ENCODE results near the gene ZNF266. TPM values are rescaled to one million over a fixed set of nuclear protein-coding genes. Genes with fewer than 3 reads are reported as not detected.

ZNF266 gene
- total and polyA plus RNA-seq, 9 donors, result 10.6 to 30.7 (median 19.9) TPM

GRCh38 chr19:9431475-9431874 is 3.9 kb downstream of the ZNF266 start:
- H3K9me3 ChIP-seq (replicated peaks; ENCODE audit: control insufficient read depth, low read depth, low read length), result no peaks in the 10 kb centered on the region
- H3K4me3 ChIP-seq (ENCODE audit: low read length), result no peak overlapping the region
- peaks cover 3% of the 10 kb centered on the region for H3K4me1 ChIP-seq (ENCODE audit: control insufficient read depth, insufficient read depth, low read length)
- peaks cover 40% of the 10 kb centered on the region for H3K36me3 ChIP-seq (ENCODE audit: control insufficient read depth, insufficient read depth, low read length)
- WGBS (ENCODE audit: insufficient coverage), result 67% methylated on average over 4 of the region's 7 CpGs
- DNase-seq, result peak; percentile 19
- H3K27ac ChIP-seq (ENCODE audit: low read length), result no peak overlapping the region
- no peaks in the 10 kb centered on the region for H3K27me3 ChIP-seq (ENCODE audit: control insufficient read depth, insufficient read depth, low read length)

DNA sequence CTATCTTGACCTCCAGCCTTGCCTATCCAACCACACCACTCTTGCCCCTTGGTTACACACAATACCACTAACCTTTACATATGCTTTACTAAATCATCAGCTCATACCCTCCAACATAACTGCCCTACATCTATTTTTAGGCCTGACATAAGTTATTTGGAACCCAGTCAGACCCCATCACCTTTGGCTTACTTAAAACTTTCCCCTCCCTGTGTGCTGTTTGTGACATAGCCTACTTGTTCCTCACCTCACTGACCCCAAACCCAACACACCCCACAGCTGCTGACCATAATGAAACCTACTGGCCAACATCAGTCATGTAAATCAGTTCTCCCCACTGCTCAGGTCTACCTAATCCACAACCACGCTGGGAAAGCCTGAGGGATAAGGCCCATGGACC is 4.9 kb downstream of the ZNF266 start:
- Histone ChIP-seq H3K9me3 (replicated peaks; ENCODE audit: control insufficient read depth, low read depth, low read length) (no peaks in the 10 kb centered on the region), H3K4me3 (ENCODE audit: low read length) (no peak overlapping the region), H3K27ac (ENCODE audit: low read length) (no peak overlapping the region), H3K27me3 (ENCODE audit: control insufficient read depth, insufficient read depth, low read length) (no peaks in the 10 kb centered on the region), H3K4me1 (ENCODE audit: control insufficient read depth, insufficient read depth, low read length) (no peaks in the 10 kb centered on the region), H3K36me3 (ENCODE audit: control insufficient read depth, insufficient read depth, low read length) (peaks cover 48% of the 10 kb centered on the region)
- WGBS (ENCODE audit: insufficient coverage), result 88% methylated on average over 1 of the region's 1 CpG
- no peak for DNase-seq

DNA sequence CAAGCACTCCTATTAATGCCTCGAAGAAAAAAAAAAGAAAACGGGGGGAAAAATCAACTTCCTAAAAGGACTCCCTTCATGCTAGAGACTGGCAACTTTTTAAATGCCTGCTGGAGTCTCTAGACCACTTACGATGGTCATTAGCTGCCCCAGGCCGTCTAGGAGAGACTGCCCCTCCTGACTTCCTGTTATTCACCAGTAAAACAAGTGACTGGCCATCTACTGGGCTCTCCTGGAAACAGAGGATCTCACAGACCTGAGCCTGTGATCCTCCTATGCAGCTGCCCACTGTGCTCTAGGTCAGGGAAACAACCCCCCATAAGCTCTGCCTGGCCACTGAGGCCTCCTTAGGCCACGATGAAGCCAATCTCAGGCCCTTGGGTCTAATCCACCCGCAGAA is 7.4 kb downstream of the ZNF266 start:
- H3K36me3 ChIP-seq (ENCODE audit: control insufficient read depth, insufficient read depth, low read length), result peaks cover 60% of the 10 kb centered on the region
- no peaks in the 10 kb centered on the region for H3K4me1 ChIP-seq (ENCODE audit: control insufficient read depth, insufficient read depth, low read length)
- no peaks in the 10 kb centered on the region for H3K27me3 ChIP-seq (ENCODE audit: control insufficient read depth, insufficient read depth, low read length)
- peaks cover 1% of the 10 kb centered on the region for H3K9me3 ChIP-seq (replicated peaks; ENCODE audit: control insufficient read depth, low read depth, low read length)
- WGBS (ENCODE audit: insufficient coverage), result 85% methylated on average over 4 of the region's 6 CpGs
- H3K27ac ChIP-seq (ENCODE audit: low read length), result no peak overlapping the region
- H3K4me3 ChIP-seq (ENCODE audit: low read length), result no peak overlapping the region
- DNase-seq, result no peak

DNA sequence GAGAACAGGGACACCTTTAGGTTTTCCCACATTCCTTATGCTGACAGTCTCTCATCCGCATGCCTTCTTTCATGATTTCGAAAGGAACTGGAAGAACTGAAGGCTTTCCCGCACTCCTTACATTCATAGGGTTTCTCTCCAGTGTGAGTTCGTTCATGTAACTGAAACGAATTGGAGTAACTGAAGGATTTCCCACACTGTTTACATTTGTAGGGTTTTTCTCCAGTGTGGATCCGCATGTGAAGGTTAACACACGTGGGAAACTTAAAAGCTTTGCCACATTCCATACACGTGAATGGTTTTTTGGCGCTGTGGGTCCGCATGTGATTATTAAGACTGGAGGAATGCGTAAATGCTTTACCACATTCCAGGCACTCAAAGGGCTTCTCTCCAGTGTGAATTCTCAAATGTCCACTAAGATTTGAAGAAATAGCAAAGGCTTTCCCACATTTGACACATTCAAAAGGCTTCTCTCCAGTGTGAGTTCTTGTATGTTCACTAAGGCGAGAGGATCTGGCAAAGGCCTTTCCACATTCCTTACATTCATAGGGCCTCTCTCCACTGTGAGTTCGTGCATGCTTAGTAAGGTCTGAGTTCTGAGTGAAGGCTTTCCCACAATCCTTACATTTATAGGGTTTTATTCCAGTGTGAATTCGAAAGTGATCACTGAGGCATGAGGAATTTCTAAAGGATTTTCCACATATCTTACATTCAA is 22.0 kb downstream of the ZNF266 start:
- no peak for DNase-seq
- 93% methylated on average over 3 of the region's 14 CpGs for WGBS (ENCODE audit: insufficient coverage)
- H3K4me3 ChIP-seq (ENCODE audit: low read length), result no peak overlapping the region
- peaks cover 56% of the 10 kb centered on the region for H3K36me3 ChIP-seq (ENCODE audit: control insufficient read depth, insufficient read depth, low read length)
- H3K4me1 ChIP-seq (ENCODE audit: control insufficient read depth, insufficient read depth, low read length), result no peaks in the 10 kb centered on the region
- H3K27ac ChIP-seq (ENCODE audit: low read length), result no peak overlapping the region
- H3K9me3 ChIP-seq (replicated peaks; ENCODE audit: control insufficient read depth, low read depth, low read length), result peaks cover 78% of the 10 kb centered on the region
- no peaks in the 10 kb centered on the region for H3K27me3 ChIP-seq (ENCODE audit: control insufficient read depth, insufficient read depth, low read length)

- DNase-seq, result no peak
- Histone ChIP-seq H3K9me3 (replicated peaks; ENCODE audit: control insufficient read depth, low read depth, low read length) (peaks cover 62% of the 10 kb centered on the region), H3K36me3 (ENCODE audit: control insufficient read depth, insufficient read depth, low read length) (peaks cover 5% of the 10 kb centered on the region), H3K27me3 (ENCODE audit: control insufficient read depth, insufficient read depth, low read length) (no peaks in the 10 kb centered on the region), H3K4me1 (ENCODE audit: control insufficient read depth, insufficient read depth, low read length) (peaks cover 2% of the 10 kb centered on the region), H3K4me3 (ENCODE audit: low read length) (no peak overlapping the region), H3K27ac (ENCODE audit: low read length) (no peak overlapping the region)
- WGBS (ENCODE audit: insufficient coverage), result 94% methylated on average over 4 of the region's 5 CpGs
Measured at GRCh38 chr19:9407827-9408226, 27.5 kb downstream of the ZNF266 start.

- 1% methylated on average over 31 of the region's 39 CpGs for WGBS (ENCODE audit: insufficient coverage)
Measured at GRCh38 chr19:9406798-9407352, 28.5 kb downstream of the ZNF266 start.

DNA sequence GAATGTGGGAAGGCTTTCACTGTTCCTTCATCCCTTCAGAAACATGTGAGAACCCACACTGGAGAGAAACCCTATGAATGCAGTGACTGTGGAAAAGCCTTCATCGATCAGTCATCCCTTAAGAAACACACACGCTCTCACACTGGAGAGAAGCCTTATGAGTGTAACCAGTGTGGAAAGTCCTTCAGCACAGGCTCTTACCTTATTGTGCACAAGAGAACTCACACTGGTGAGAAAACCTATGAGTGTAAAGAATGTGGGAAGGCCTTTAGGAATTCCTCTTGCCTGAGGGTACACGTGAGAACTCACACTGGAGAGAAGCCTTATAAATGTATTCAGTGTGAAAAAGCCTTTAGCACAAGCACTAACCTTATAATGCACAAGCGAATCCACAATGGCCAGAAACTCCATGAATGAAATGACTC is 54.0 kb downstream of the ZNF266 start:
- Histone ChIP-seq H3K36me3 (ENCODE audit: control insufficient read depth, insufficient read depth, low read length) (peaks cover 72% of the 10 kb centered on the region), H3K27me3 (ENCODE audit: control insufficient read depth, insufficient read depth, low read length) (no peaks in the 10 kb centered on the region), H3K9me3 (replicated peaks; ENCODE audit: control insufficient read depth, low read depth, low read length) (peaks cover 81% of the 10 kb centered on the region), H3K4me1 (ENCODE audit: control insufficient read depth, insufficient read depth, low read length) (no peaks in the 10 kb centered on the region), H3K4me3 (ENCODE audit: low read length) (no peak overlapping the region), H3K27ac (ENCODE audit: low read length) (no peak overlapping the region)
- no peak for DNase-seq
- no CpG with 5 or more reads among the region's 4 CpGs for WGBS (ENCODE audit: insufficient coverage)

More at GRCh38 chr19:9406798-9407352, 28.5 kb downstream of the ZNF266 start:
- peak overlapping the region; percentile 49 for H3K27ac ChIP-seq (ENCODE audit: low read length)
- H3K4me1 ChIP-seq (ENCODE audit: control insufficient read depth, insufficient read depth, low read length), result peaks cover 2% of the 10 kb centered on the region
- H3K4me3 ChIP-seq (ENCODE audit: low read length), result peak overlapping the region; percentile 65
- H3K9me3 ChIP-seq (replicated peaks; ENCODE audit: control insufficient read depth, low read depth, low read length), result peaks cover 53% of the 10 kb centered on the region
- H3K27me3 ChIP-seq (ENCODE audit: control insufficient read depth, insufficient read depth, low read length), result no peaks in the 10 kb centered on the region
- DNase-seq, result peak; percentile 89
- no peaks in the 10 kb centered on the region for H3K36me3 ChIP-seq (ENCODE audit: control insufficient read depth, insufficient read depth, low read length)

DNA sequence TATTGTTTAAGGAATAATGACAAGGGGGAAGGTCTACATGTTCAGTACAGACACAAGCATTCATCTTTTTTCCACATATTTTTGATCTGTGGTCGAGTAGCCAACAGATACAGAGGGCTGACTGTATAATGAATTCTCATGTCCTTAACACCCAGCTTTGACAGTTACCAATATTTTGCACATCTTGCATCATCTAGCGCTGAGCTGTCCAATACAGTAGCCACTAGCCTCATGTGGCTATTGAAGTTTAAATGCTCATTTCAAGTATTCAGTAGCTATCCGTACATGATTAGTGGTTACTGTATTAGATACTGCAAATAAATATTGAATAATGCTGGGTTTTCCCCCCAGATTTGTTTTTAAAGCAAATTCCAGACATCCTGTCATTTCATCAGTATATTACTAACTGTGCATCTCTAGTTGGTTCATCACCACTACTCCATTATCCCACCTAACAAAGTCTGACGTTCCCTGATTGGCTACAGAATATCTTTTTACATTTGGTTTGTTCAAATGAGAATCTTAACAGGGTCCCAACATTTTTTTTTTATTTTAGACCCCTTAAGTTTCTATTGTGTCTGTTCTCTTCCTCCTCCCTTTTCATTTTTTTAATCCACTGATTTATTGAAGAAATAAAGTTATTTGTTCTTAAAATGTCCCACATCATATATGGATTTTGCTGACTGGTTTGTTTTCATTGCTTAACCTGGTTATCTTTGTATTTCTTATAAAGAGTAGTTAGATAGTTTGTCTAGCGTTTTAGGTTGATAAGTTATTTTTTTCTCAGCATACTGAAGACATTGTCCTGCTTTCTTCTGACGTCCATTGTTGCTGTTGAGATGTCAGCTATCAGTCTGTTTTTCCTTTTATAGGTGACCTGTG is 64.4 kb downstream of the ZNF266 start:
- H3K4me3 ChIP-seq (ENCODE audit: low read length), result no peak overlapping the region
- peaks cover 12% of the 10 kb centered on the region for H3K36me3 ChIP-seq (ENCODE audit: control insufficient read depth, insufficient read depth, low read length)
- no CpG with 5 or more reads among the region's 6 CpGs for WGBS (ENCODE audit: insufficient coverage)
- H3K9me3 ChIP-seq (replicated peaks; ENCODE audit: control insufficient read depth, low read depth, low read length), result peaks cover 41% of the 10 kb centered on the region
- no peak overlapping the region for H3K27ac ChIP-seq (ENCODE audit: low read length)
- no peaks in the 10 kb centered on the region for H3K27me3 ChIP-seq (ENCODE audit: control insufficient read depth, insufficient read depth, low read length)
- no peak for DNase-seq
- H3K4me1 ChIP-seq (ENCODE audit: control insufficient read depth, insufficient read depth, low read length), result no peaks in the 10 kb centered on the region

DNA sequence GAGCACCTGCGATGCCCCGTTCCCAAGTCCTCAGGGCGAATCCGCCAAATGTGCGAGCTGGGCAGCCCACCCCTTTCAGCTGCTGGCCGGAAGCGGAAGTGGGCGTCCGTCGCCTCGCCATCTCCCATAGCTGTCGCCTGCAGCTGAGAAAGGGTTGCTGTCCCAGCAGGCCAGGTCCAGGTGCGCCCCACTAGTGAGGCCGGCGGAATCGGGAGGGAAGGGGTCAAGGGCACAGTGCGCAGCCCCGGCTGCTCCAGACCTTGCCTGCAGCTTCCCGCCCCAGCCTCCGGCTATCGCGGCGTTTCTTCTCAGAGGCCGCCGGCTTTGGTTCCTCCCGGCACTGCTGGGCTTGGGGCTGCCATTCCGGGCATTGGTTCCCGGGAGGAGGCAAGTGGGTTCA is 72.5 kb downstream of the ZNF266 start, which contains the start of gene ZNF177:
ZNF177 (plus strand) TSS at position 109 of the 400 bp plus-strand sequence. CDS start 15,299 bp downstream, outside the sequence.
- 1% methylated on average over 26 of the region's 28 CpGs for WGBS (ENCODE audit: insufficient coverage)
- no peaks in the 10 kb centered on the region for H3K27me3 ChIP-seq (ENCODE audit: control insufficient read depth, insufficient read depth, low read length)
- no peaks in the 10 kb centered on the region for H3K4me1 ChIP-seq (ENCODE audit: control insufficient read depth, insufficient read depth, low read length)
- H3K9me3 ChIP-seq (replicated peaks; ENCODE audit: control insufficient read depth, low read depth, low read length), result peaks cover 22% of the 10 kb centered on the region
- DNase-seq, result peak; percentile 52
- peak within 1 kb of the TSS; percentile 66 for H3K4me3 ChIP-seq (ENCODE audit: low read length)
- H3K36me3 ChIP-seq (ENCODE audit: control insufficient read depth, insufficient read depth, low read length), result peaks cover 9% of the 10 kb centered on the region
- H3K27ac ChIP-seq (ENCODE audit: low read length), result no peak within 1 kb of the TSS
